ENCODE data around the gene CEP350.

The CEP350 gene

DNA sequence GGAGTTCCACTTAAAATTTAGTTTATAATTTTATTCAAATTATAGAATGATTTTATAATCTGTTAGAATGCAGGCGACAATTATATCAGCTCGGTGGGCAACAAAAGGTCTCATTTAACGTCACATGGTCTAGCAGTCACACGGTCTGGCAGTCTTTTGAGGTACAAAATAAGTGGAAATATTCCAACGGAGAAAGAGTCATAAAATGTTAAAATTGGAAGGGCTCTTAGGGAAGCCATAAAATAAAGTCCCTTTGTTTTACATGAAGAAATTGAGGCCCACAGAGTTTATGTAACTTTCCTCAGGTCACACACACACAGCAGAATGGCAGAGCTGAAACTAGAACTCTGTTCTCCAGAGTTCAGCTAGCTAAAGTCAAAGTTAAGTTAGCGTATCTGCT is 115.7 kb downstream of the CEP350 start:
- no peak for DNase-seq

DNA sequence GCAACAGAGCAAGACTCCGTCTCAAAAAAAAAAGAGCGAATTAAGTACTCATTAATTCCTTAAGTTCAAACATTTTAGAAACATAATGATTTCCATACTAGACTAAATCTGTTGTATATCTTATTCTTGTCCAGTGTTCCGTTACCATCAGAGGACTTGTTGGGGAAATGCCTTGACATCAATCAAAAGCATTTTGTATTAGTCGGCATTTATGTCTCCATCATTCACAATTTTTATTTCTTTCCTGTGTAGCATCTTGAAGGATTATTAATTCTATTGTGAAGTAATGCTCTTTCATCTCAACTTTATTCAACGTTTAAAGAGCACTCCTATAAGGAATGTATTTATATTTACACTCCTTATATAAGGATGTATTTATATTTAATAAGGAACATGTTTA is 117.1 kb downstream of the CEP350 start:
- no peak for DNase-seq

DNA sequence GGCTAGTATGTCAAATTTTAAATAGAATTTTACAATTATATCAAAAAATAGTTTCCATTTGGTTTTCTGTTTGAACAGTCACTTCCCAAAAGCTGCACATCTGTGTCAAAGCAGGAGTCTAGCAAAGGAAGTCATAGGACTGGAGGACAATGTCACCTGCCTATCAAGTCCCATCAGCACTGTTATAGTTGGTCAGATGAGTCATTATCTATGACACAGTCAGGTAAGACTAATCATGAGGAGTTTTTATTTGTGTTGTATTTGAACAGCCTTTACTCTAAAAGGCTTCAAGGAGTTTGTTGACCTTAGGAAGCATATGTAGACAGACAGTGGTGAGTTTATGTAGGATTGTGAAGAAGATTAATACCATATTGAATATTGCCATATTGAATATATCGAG is 125.8 kb downstream of the CEP350 start:
- no peak for DNase-seq

DNA sequence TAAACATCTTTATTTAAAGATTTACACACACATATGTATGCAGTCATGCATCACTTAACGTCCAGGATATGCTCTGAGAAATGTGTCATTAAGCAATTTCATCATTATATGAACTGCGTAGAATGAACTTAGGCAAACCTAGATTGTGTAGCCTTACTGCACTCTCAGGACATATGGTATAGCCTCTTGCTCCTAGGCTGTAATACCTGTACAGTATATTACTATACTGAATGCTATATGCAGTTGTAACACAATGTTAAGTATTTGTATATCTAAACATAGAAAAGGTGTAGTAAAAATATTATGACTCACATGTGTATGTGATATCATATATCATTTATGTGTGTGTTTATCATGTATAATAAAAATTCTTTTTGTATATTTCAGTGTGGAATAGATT is 126.9 kb downstream of the CEP350 start:
- DNase-seq: no peak

DNA sequence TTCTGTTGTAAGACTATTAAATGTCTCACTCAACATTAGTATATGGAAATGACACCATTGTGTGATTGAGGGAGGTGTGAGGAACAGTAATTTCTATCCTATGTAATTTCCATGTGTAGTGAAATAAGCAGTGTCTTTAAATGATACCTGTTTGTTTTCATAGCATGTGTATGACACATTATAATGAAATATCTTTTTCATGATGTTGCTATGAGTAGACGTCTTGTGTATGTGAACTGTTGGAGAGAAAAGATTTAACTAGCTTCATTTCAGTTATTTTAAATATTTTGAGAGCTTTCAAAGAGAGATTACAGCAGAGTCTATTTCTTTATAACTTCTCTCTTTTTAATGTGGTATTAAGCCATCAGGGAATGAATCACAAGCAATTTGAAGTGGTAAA is 128.6 kb downstream of the CEP350 start:
- DNase-seq: no peak

DNA sequence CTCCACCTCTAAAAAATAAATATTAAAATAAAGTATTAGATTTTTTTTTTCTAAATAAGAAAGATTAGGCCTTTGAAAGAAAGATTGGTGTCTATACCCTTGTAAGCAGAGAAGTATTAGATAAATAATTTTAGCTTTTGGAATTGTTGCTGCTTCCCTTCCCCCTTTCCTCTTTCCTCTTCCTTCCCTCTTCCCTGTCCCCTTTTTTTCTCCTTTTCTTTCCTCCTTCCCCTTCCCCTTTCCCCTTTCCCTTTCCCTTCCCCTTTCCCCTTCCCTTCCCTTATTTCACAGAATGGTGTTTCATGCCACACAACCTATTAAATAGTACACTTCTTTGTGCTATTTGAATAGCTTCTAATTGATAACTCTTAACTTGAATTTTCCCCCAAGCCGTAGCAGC is 130.3 kb downstream of the CEP350 start:
- DNase-seq: no peak

DNA sequence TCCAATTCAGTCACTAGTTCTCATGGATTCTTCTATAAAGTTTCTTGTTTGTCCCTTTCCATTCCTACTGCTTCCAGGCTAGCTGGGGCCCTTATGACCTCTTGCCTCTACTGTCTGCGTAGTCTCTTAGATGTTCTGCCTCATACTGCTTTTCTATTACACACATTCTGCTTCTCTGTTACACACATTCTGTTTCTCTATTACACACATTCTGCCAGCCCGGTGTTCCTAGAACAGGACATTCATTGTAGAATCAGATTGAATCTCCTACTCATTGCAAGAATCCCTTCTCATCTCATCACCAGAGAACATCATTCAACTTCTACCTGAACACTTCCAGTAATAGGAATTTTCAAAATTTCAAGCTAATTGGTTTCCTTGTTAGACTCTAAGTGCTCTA is 130.7 kb downstream of the CEP350 start:
- no peak for DNase-seq

DNA sequence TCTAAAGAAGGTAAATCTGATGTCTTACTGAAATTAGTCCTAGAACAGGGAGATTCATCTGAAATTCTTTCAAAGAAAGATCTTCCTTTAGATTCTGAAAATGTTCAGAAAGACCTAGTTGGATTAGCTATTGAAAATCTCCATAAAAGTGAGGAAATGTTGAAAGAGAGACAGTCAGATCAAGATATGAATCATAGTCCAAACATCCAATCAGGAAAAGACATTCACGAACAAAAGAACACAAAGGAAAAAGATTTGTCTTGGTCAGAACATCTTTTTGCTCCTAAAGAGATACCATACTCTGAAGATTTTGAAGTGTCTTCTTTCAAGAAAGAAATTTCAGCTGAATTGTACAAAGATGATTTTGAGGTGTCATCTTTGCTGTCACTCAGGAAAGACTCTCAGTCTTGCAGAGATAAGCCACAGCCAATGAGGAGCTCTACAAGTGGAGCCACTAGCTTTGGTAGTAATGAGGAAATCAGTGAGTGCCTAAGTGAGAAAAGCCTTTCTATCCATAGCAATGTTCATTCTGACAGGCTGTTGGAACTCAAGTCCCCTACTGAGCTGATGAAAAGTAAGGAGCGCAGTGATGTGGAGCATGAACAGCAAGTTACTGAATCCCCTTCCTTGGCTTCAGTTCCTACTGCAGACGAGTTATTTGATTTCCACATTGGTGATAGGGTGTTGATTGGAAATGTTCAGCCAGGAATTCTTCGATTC is 138.5 kb downstream of the CEP350 start:
- DNase-seq: no peak

DNA sequence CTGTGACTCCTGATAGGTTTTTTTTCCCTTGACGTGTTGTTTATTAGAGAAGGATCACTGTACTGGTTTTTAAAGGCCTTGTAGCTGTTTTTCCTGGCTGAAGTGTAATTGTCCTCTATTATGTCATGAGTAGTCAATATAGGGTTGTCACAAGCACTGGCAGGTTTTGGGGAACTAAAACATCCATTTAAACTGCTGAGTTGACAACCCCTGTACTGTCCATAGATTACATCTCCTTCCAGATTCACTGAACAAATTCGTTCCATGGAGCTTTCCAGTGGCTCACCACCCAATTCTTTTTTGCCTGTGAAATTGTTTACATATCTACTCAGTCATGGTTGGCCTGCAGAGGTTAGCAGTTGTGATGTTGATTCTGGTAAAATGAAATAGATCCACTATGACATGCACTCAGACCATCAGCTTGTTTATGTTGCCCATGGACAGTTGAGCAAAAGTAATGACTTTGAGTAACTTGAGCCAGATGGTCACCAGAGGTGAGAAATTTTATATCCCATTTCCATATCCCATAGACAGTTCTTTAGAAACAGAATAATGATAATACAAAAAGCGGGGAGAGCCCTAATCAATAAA is 140.2 kb downstream of the CEP350 start:
- no peak for DNase-seq

DNA sequence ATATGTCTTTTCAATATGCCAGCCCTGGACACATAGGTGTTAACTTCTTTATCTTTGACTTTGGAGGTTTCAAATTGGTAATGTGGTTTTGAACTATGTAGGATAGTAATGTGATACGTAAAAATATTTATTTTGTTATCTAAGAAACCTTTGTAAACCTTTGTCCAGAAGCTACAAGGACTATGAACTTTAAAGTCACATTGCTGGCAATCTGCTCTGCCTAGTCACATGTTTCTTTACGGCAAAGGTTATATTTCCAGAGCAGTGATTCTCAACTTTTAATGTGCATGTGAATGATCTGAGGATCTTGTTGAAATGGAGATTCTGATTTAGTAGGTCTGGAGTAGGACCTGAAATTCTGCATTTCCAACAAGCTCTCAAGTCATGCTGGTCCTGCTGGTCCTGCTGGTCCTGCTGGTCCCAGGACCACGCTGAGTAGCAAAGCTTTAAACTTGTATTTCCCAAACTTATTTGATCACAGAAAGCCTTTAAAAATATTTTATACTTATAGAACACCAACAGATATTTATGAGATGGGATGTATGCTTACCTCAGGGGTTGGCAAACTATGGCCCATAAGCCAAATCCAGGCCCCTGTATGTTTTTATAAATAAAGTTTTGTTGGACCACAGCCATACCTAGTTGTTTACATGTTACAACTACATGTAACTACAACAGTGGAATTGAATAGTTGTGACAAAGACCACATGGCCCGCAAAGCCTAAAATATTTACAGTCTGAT is 142.1 kb downstream of the CEP350 start:
- DNase-seq: no peak

DNA sequence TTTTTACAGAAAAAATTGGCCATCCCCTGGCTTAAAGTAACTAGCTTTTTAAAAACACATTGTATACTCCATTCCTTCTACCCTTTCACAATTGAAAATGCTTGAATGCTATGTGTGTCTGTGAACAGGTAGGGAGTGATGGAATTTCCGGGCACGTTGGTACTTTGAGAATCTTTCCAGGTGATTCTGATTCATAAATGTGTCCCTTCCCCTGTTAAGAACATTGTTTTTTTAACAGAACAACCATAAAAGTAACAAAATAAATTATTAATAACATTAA is 142.7 kb downstream of the CEP350 start:
- DNase-seq: no peak

DNA sequence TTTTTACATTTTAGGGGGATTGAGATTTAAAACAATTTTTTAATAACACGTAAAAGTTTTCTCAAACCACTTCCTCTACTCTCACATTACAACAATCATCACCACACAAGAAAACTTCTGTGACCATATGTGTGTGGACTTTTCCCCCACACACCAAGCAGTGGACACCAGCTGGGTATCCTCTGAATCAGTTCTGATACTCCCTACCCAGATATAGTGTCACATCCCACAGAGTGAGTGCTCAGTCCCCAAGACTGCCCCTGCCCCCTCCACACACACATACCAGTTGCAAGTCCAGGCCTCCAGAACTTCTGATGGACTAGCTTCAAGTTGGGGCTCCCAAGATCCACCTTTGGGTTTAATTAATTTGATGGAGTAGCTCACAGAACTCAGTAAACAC is 146.8 kb downstream of the CEP350 start:
- no peak for DNase-seq

DNA sequence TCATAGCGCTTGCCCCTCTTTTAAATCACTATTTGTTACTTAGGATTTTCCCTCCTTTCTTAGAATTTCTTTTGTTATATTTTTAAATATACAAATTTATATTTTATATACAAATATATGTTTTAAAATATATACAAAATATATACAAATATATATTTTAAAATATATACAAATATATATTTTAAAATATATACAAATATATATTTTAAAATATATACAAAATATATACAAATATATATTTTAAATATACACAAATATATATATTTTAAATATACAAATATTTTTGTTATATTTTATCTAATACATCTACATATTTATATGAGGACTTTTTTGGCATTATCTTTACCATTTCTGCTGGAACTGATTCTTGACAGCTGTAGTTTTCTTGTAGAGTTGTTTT is 149.2 kb downstream of the CEP350 start:
- no peak for DNase-seq

DNA sequence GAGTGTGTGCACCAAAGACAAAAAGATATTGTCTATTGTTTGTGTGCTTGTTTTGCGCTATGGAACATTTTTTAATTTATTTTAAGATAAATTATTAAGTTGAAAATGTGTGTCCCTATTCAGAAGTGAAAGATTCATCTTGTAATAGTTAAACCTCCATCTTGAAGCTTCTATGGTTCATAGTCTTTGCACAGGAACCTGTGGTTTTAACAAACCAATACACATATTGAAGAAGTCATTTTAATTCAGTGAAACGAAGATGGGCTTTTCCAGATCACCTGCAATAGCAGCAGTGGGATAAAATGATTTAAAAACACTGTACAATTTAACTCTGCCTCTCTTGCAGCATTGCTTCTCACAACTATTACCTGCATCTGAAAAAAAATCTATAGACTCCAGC is 157.5 kb downstream of the CEP350 start:
- no peak for DNase-seq

DNA sequence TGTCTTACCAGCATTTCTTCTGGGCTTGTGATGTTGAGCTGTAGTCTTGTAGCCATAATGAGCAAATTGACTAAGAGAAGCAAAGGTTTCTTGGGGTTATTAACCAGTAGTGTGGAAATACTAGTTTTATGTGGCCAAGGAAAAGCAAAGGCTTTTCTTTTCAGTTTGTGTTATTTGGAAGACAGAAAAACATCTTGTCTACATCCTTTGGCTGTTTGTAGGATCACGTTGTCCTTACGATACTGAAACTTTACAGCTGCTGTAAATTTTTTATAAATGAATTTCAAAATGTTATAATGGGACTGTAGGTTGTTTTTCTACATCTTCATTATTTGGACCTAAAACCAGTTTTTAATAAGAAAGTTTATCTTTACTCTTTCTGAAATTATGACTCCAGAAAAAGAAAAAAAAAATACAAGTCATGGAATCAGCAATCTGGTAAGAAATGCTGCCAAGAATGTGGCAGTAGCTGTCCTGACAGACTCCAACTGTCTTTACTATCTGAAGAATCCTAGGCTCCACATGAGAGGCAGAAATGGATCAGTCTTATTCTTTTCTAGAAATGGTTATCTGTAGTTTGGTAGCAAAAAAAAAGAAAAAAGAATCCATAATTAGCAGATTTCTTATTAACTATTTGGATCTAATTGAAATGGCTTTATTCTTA is 158.5 kb downstream of the CEP350 start:
- DNase-seq: no peak

DNA sequence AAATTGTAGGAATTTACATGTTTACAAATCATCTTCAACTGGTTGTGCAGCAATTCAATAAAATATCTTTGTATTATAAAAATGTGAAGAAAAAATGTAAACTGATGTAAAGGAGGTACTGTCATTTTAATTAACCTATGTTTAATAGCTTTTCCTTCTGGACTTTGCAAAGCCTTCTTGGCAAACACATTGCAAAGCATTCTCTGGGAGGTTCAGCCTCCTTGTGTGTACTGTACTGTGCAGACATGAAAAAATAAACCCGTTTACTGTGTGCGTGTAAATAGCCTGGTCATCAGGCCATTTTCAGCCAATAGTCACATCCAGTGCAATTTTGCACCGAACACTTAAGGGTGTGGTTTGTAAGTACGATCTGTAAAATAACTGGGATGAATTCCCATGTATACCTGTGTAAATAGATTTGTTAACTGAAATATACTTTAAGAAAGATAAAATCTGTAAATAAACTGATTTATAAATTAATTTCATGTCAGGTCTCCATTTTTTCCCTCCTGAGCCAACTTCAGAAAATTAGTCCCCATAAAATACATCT is 159.9 kb downstream of the CEP350 start:
- DNase-seq: no peak

DNA sequence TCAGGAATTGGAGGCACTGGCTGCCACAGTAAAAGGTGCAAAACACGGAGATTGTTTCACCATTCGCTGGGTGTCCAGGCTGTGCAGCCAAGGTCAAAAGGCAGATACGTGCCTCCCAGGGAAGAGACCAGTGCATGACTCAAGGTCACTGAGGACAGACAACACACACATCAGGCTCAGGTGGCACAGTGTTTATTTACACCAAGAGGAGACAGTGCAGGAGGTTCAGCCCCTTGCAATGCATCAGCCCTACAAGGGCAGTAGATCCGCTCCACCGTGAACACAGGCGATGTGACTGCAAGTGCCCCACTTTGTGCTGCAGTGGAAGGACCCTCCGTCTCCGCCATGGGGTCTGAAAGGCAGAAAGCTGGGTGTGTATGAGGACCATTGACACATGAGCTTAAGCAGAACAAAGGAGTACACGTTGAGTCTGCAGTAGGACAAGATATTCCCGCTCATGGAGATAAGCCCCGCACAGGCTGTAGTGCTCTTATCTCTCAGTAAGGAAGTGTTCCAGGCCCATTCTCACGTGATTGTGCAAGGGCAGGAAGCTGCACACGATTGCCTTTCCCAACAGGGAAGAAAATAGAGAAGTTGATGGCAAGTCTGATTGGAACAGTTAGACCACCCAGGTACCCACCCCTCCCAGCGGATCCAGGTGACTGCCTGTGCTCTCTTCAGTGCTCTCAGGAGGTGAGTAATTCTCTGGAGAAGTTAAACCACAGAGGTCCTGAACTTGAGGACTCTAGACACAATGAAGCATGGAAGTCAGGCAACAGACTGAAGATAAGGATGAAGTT is 162.6 kb downstream of the CEP350 start:
- DNase-seq: no peak

DNA sequence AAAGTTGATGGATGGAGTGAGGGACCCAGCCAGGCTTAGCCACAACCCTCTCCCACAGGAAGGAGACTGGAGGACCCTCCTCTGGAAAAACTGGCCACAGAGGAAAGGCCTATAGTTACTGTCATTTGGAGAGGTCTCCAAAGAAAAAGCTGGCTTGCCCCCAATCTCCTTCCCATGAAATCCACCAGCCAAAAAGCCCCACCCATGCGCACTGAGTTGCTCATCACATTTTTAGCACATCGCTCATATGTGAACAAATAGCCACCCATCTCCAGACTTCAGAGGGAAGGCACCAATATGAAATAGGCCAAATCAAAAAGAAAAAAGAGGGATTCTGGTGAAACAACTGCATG is 163.1 kb downstream of the CEP350 start:
- DNase-seq: no peak

DNA sequence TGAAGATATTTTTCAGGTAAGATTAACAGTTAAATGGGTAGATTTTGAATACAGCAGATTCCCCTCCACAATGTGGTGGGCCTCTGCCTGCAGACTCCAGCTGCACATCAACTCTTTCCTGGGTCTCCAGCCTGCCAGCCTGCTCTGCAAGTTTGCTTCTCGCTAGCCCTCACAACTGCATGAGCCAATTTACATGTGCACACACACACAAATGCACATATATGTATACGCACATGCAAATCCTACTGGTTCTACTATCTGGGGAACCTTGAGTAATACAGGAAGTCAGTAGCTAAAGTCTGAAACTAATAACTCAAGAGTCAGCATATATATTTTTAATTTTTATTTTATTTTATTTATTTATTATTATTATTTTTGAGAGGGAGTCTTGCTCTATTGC is 165.2 kb downstream of the CEP350 start:
- no peak for DNase-seq

DNA sequence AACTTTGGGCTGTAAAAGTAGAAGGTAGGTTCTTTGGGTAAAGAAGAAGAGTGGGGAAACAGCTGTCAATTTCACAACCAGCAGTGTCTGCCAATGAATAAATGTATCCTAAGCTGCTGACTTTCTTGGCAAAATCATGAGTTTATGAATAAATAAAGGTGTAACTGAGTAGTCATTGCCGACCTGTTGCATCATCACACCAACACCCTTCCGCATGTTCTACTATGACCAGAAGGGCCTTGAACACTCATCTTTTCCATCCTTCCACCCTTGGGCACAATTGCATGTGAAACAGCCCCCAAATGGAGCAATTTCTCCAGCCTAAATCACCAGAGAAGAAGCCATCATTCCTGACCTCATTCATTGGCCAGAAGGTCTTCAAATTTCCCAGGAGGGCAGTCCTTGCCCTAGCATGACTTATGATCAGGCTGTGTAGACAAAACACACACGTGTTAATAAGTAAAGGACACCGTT is 168.9 kb downstream of the CEP350 start:
- DNase-seq: no peak

DNA sequence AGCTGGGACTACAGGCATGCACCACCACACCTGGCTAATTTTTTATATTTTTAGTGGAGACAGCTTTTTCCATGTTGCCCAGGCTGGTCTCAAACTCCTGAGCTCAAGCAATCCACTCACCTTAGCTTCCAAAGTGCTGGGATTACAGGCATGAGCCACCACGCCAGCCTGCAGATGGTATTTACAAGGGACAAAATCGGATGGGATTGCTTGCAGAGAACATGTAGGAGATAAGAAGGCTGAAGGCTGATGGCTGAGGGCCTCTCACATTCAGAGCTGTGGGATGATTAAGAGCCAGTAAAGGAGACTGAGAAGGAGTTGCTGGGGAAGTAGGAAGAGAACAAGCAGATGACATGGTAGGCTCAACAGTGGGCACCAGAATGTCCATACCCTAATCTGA is 176.0 kb downstream of the CEP350 start:
- no peak for DNase-seq

DNA sequence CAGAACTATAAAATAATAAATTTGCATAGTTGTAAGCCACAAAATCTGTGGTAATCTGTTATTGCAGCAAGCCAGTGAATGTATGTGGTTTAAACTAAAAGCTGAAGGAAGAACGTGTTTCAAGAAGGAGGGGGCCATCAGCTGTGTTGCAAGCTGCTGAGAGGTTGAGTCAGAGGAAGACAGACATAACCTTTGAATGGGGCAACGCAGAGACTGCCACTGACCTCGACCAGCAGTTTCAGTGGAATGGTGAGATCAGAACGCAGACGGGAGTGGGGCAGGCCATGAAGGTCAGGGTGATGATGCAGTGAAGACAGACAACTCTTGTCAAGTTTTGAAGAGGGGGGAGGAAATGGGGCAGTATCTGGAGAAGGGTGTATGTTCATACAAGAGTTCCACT is 176.9 kb downstream of the CEP350 start:
- DNase-seq: no peak

DNA sequence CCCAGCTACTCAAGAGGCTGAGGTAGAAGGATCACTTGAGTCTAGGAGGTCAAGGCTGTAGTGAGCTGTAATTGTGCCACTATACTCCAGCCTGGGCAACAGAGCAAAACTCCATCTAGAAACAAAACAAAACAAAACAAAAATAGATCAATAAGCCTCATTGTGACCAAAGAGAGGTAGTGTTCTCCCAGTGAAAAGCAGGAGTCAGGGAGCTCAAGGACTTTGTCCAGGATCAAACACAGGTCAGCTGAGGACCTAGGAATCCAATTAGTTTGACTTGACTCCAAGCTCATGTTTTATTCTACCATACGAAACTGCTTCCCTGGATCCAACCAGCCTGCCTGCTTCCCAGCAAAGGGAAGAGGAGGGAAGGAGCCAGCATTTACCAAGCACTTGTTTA is 178.6 kb downstream of the CEP350 start:
- no peak for DNase-seq

Measured in NCI-H1930 (cell line).